Spleen (tissue), 11 donors: ENCODE measurements around the gene OOSP2. TPM values are rescaled to one million over a fixed set of nuclear protein-coding genes. Genes with fewer than 3 reads are reported as not detected.
"Not testable (repeated sequence)": the region's sequence is repeated elsewhere in the genome, so short reads cannot be mapped to it uniquely, and the experiment has no call there.

Experiments used
- DNase-seq: peaks from one replicate; pipeline ENCODE4 v3.0.0-alpha.2; 2020
- H3K27ac ChIP-seq, 8 donors: fragments of 200-600 bp; sonication (generic) in 7 of 8; 1 replicate in 4 of 8; 2 replicates in 4 of 8; pipeline versions ENCODE4 v1.5.0 to v1.8.0; 2016 to 2021; ENCODE audit warnings: inconsistent platforms in 4 of 8, mild to moderate bottlenecking in 4 of 8, moderate library complexity in 1 of 8
- H3K27me3 ChIP-seq, 7 donors: fragments of 200-600 bp; sonication (generic) in 6 of 7; replicated peaks in 1 of 7; 1 replicate in 4 of 7; 2 replicates in 3 of 7; pipeline versions ENCODE4 v1.5.0 to v1.8.0; 2016 to 2021; ENCODE audit warnings: inconsistent platforms in 3 of 7, mild to moderate bottlenecking in 1 of 7
- H3K36me3 ChIP-seq, 6 donors: fragments of 200-600 bp; sonication (generic) in 5 of 6; 1 replicate in 4 of 6; 2 replicates in 2 of 6; pipeline versions ENCODE4 v1.5.0 to v1.8.0; 2016 to 2021; ENCODE audit warnings: inconsistent platforms in 2 of 6
- H3K4me1 ChIP-seq, 6 donors: fragments of 200-600 bp; sonication (generic) in 5 of 6; 1 replicate in 3 of 6; 2 replicates in 3 of 6; pipeline versions ENCODE4 v1.5.0 to v1.8.0; 2016 to 2021; ENCODE audit warnings: inconsistent platforms in 3 of 6
- H3K4me3 ChIP-seq, 8 donors: fragments of 200-600 bp; sonication (generic) in 7 of 8; 1 replicate in 4 of 8; 2 replicates in 4 of 8; pipeline versions ENCODE4 v1.5.0 to v1.8.0; 2016 to 2021; ENCODE audit warnings: inconsistent platforms in 4 of 8, mild to moderate bottlenecking in 4 of 8, moderate library complexity in 2 of 8
- H3K9me3 ChIP-seq, 8 donors: fragments of 200-600 bp; sonication (generic) in 7 of 8; 1 replicate in 4 of 8; 2 replicates in 4 of 8; pipeline versions ENCODE4 v1.5.0 to v1.8.0; 2016 to 2021; ENCODE audit warnings: inconsistent platforms in 4 of 8
- POLR2A ChIP-seq, 3 donors: fragments of 450-650 bp; IDR thresholded peaks; one replicate each; pipeline ENCODE4 v1.5.1; 2017; ENCODE audit warnings: antibody characterized with exemption in 3 of 3, mild to moderate bottlenecking in 1 of 3
- POLR2AphosphoS5 ChIP-seq, 3 donors: sonication (generic); formaldehyde crosslinking; IDR thresholded peaks; one replicate each; pipeline ENCODE4 v1.5.1; 2017; ENCODE audit warnings: antibody characterized with exemption in 3 of 3
- WGBS, 5 donors: extraction: QIAGEN DNeasy Blood & Tissue Kit in 3 of 5; methylation state at CpG; one replicate each; pipeline versions ENCODE4 v1.1.5 to v1.1.7; 2013 to 2018; 5-methylcytosine and 5-hydroxymethylcytosine counted together
- intact Hi-C: fragments of 100-400 bp; cut with DNase I; formaldehyde crosslinking; loops from one replicate; pipeline ENCODE4 v1.15.0; 2023; ENCODE audit warnings: low total_unique reads
- polyA plus RNA-seq, 3 donors: library from polyadenylated mRNA; stranded (reverse); fragments of 200-250 nt; gene quantifications; one replicate each; pipeline ENCODE4 v1.2.1, GENCODE V29; 2013
- total RNA-seq, 7 donors: library from RNA; depleted of rRNA in 3 of 7; stranded (reverse); fragments of >200 nt in 3 of 7; fragmentation: NEBNext Ultra II Directional in 4 of 7; extraction: Animal tissue kit (Norgen Biotek cat#: 25700) in 4 of 7; gene quantifications; one replicate each; pipeline versions ENCODE4 v1.1.0 to v1.2.1, GENCODE V29; 2016 to 2021
- TF ChIP-seq, protein P1 (sequence below), 11 experiments: fragments of 200-600 bp in 7 of 11; fragments of 450-650 bp in 4 of 11; sonication (generic) in 4 of 11; IDR thresholded peaks in 8 of 11; conservative IDR thresholded peaks in 3 of 11; 1 replicate in 7 of 11; 2 replicates in 4 of 11; pipeline versions ENCODE4 v1.4.0 to v1.8.0; 2016 to 2021; ENCODE audit warnings: antibody characterized with exemption in 11 of 11, inconsistent platforms in 4 of 11, mild to moderate bottlenecking in 1 of 11
- donor health status: healthy with polysubstance abuse.
- donor health status: DM: no; HTN: no; CAD: no; lungs with moderate emphysema.
- donor health status: DM: no; HTN: no; CAD: no.
- donor health status: Bipolar disorder and iron deficiency.
- donor health status: healthy.
- donor health status: DM: no; HTN: no; CAD: no.
- donor health status: DM: yes; HTN: yes; CAD: no.

OOSP2 gene
- total and polyA plus RNA-seq, 10 donors: not detected

- 82 to 88% (median 86%) methylated on average over 3 of the region's 3 CpGs for WGBS, 5 donors
- DNase-seq: no peak
- no peak overlapping the region for H3K27ac ChIP-seq
- H3K4me1 ChIP-seq: no peaks in the 10 kb centered on the region
- H3K9me3 ChIP-seq: no peaks in the 10 kb centered on the region
- no peaks in the 10 kb centered on the region for H3K36me3 ChIP-seq
- intact Hi-C loops: no loop called here
- H3K4me3 ChIP-seq: no peak overlapping the region
- H3K27me3 ChIP-seq: no peaks in the 10 kb centered on the region
- no peak for TF ChIP-seq POLR2A (IDR thresholded peaks at IDR 0.05)
Measured at GRCh38 chr11:60029015-60029632, 11.1 kb upstream of the OOSP2 start.

- H3K27me3 ChIP-seq, H3K4me1 ChIP-seq, H3K9me3 ChIP-seq, intact Hi-C loops, H3K4me3 ChIP-seq, H3K36me3 ChIP-seq, DNase-seq, H3K27ac ChIP-seq: not testable (repeated sequence)
Measured at GRCh38 chr11:60050422-60050821, 10.2 kb downstream of the OOSP2 start.

DNA sequence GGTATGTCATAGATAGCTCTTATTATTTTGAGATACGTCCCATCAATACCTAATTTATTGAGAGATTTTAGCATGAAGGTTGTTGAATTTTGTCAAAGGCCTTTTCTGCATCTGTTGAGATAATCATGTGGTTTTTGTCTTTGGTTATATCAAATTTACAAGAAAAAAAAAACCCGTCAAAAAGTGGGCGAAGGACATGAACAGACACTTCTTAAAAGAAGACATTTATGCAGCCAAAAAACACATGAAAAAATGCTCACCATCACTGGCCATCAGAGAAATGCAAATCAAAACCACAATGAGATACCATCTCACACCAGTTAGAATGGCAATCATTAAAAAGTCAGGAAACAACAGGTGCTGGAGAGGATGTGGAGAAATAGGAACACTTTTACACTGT lies 10.6 kb downstream of the OOSP2 start:
- H3K9me3 ChIP-seq, H3K4me3 ChIP-seq, intact Hi-C loops, H3K36me3 ChIP-seq, H3K4me1 ChIP-seq, DNase-seq, H3K27me3 ChIP-seq, H3K27ac ChIP-seq: not testable (repeated sequence)
- WGBS, 5 donors: 32 to 78% (median 60%) methylated on average over 3 of the region's 3 CpGs

DNA sequence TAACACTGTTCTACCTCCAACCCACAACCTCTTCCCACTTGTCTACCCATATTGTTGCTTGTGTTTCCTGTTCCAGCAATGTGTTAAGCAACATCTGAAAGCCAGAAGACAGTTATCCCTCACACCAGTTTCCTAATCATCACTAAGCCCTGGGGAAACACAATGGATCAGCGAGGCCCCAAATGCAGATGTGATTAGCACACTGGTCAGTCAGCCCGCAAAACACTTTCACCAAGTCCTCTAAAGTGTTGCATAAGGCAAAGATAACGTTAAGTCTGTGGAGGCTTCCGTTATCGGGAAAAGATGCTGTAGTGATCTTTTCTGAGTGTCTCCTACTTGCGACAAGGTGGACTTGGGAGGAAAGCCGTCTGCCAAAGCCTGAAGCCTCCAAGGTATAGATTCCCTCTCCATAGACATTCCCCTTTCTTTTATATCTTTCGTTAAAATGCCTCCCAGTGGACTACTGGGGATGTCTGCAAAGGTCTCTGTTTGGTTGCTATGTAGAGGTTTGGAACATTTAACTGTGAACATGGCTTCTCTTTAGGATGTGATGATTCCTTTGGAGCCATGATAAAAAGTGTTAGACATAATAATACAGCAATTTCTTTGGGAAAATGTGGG lies 16.2 kb downstream of the OOSP2 start, which contains the start of gene MS4A3:
Gene MS4A3 (plus strand): TSS at position 317 of the 621 bp plus-strand sequence. CDS start 4,496 bp downstream, outside the sequence.
- WGBS, 5 donors: 47 to 73% (median 60%) methylated on average over 8 of the region's 8 CpGs
- Histone ChIP-seq H3K9me3 (peaks cover 0 to 5% (median 0%) of the 10 kb centered on the region in 8 donors), H3K27me3 (no peaks in the 10 kb centered on the region), H3K27ac (peak within 1 kb of the TSS in 3 of 8 donors; percentile 14 to 26 (median 17)), H3K4me3 (no peak within 1 kb of the TSS), H3K4me1 (peaks cover 0 to 19% (median 0%) of the 10 kb centered on the region in 6 donors), H3K36me3 (no peaks in the 10 kb centered on the region)
- no peak for TF ChIP-seq POLR2AphosphoS5 (IDR thresholded peaks at IDR 0.05)
- no peak for TF ChIP-seq POLR2A (IDR thresholded peaks at IDR 0.05)
- TF ChIP-seq, protein P1, sequence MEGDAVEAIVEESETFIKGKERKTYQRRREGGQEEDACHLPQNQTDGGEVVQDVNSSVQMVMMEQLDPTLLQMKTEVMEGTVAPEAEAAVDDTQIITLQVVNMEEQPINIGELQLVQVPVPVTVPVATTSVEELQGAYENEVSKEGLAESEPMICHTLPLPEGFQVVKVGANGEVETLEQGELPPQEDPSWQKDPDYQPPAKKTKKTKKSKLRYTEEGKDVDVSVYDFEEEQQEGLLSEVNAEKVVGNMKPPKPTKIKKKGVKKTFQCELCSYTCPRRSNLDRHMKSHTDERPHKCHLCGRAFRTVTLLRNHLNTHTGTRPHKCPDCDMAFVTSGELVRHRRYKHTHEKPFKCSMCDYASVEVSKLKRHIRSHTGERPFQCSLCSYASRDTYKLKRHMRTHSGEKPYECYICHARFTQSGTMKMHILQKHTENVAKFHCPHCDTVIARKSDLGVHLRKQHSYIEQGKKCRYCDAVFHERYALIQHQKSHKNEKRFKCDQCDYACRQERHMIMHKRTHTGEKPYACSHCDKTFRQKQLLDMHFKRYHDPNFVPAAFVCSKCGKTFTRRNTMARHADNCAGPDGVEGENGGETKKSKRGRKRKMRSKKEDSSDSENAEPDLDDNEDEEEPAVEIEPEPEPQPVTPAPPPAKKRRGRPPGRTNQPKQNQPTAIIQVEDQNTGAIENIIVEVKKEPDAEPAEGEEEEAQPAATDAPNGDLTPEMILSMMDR (IDR thresholded peaks at IDR 0.05 in 8 of 11, conservative IDR thresholded peaks at IDR 0.05 in 3 of 11): no peak
- intact Hi-C loops: no loop called here
- no peak for DNase-seq

- Histone ChIP-seq H3K4me3 (no peak overlapping the region), H3K36me3 (no peaks in the 10 kb centered on the region), H3K4me1 (peaks cover 0 to 21% (median 0%) of the 10 kb centered on the region in 6 donors), H3K27me3 (no peaks in the 10 kb centered on the region), H3K27ac (no peak overlapping the region), H3K9me3 (peaks cover 0 to 5% (median 0%) of the 10 kb centered on the region in 8 donors)
- no peak for DNase-seq
- intact Hi-C loops: no loop called here
- WGBS, 5 donors: 64 to 82% (median 77%) methylated on average over 3 of the region's 3 CpGs
- TF ChIP-seq, protein P1 (IDR thresholded peaks at IDR 0.05 in 8 of 11, conservative IDR thresholded peaks at IDR 0.05 in 3 of 11): no peak
- no peak for TF ChIP-seq POLR2AphosphoS5 (IDR thresholded peaks at IDR 0.05)
- no peak for TF ChIP-seq POLR2A (IDR thresholded peaks at IDR 0.05)
Measured at GRCh38 chr11:60059052-60059451, 18.8 kb downstream of the OOSP2 start.
